ENCODE results near the gene WDR90. TPM values are rescaled to one million over a fixed set of nuclear protein-coding genes. Genes with fewer than 3 reads are reported as not detected.

WDR90 gene
- 10 to 100 TPM; 12.4 to 16.7 TPM for total RNA-seq

DNA sequence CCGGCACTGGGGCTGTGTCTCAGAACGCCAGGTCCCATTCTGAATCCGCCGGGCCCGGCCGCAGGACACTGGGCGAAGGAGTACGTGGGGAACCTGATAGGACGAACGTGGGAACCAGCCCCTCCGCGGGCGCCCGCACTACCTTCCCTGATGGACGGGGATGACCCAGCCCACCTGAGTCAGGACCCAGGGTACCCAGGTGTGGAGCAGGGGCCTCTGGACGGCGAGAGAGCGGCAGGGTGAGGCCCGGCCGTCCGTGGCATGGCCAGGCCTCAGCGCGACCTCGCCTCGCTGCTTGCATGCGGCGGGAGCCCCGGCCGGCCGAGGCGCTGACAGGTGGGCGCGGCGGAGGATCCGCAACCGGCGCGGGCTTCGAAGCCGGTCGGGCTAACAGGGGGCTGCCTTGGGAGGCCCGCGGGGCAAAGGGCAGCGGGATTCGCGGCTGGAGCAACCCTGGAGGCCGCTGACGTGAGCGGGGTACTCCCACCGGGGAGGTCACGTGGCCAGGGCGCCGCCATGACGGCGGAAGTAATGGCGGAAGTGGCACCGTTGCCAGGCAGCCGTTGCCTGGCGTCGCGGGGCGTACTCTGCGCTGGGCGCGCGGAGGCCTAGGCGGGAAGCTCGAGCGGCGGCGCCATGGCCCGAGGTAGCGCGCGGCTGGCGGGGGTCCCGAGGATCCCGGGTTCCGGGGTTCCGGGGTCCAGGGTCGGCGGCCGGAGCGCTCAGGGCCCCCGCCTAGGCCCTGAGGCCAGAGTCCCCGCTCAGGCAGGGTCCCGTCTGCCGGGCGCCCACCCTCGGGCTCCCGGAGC is at the start of gene WDR90:
Gene WDR90, plus strand, starts transcription at position 585 of the 809 bp plus-strand sequence. Its CDS starts 52 bp downstream, at position 637.

DNA sequence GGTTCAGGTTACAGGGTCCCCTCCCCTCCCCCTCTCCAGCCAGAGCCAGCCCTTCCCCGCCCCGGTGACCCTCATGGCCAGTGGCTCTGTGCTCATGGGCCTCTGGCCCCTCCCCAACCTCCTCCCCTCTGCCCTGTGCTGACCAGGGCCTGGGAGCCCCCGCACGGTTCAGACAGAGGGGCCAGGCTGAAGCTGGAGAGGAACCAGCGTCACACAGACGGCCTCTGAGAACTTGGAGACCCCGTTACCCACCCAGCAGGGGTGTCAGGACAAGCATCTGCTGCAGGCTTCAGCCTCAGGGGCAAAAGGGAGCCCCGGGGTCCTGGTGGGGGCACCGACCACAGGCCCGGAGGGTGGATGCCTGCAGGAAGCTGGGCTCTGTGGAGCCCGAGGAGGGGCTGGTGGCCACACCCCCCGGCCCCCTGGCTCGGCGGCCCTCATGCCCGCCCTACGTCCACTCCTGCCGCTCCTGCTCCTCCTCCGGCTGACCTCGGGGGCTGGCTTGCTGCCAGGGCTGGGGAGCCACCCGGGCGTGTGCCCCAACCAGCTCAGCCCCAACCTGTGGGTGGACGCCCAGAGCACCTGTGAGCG is 18.3 kb upstream of the WDR90 start, which contains the start of gene WFIKKN1:
Gene WFIKKN1, plus strand, starts transcription at position 171 of the 591 bp plus-strand sequence. Its CDS starts 269 bp downstream, at position 440.

GRCh38 chr16:636206-637080 is 12.7 kb upstream of the WDR90 start, which contains the start of gene METTL26:
METTL26 (minus strand) TSS chr16:636305; CDS start chr16:636290, 15 bp downstream.

GRCh38 chr16:641326-642188 is 7.6 kb upstream of the WDR90 start, which contains the start of gene MCRIP2:
MCRIP2 (plus strand) TSS chr16:641828; CDS start chr16:641992, 164 bp downstream.

DNA sequence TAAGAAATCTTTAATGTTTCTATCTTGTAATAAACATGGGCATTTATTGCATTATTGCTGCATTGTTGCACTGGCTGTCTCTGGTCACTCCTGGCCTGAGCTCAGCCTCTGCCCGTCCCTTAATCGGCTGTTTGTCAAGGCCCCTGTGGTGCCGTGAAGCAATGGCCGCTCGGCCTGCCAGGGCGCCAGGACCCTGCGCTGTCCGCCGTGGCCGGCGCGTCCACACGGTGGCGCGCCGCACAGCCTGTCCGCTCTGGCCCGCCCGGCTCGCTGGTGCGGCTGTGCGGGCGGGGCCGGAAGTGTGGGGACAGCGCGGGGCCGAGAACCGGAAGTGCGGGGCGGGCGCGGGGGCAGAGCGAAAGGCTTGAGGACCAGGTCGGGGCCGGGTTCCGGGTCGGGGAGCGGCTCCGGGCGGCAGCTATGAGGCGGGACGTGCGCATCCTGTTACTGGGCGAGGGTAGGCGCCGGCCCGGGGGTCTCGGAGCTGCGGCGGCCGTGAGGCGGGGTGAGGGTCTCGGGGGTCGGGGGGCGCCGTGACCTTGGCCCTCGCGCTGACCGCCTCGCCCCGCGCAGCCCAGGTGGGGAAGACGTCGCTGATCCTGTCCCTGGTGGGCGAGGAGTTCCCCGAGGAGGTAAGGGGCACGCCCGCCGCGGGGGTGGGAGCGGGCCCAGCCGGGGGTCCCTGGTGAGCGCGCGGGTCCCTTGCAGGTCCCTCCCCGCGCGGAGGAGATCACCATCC is 18.8 kb downstream of the WDR90 start, which contains the start of gene RHOT2:
Gene RHOT2, plus strand, starts transcription at position 353 of the 739 bp plus-strand sequence. Its CDS starts 68 bp downstream, at position 421.

DNA sequence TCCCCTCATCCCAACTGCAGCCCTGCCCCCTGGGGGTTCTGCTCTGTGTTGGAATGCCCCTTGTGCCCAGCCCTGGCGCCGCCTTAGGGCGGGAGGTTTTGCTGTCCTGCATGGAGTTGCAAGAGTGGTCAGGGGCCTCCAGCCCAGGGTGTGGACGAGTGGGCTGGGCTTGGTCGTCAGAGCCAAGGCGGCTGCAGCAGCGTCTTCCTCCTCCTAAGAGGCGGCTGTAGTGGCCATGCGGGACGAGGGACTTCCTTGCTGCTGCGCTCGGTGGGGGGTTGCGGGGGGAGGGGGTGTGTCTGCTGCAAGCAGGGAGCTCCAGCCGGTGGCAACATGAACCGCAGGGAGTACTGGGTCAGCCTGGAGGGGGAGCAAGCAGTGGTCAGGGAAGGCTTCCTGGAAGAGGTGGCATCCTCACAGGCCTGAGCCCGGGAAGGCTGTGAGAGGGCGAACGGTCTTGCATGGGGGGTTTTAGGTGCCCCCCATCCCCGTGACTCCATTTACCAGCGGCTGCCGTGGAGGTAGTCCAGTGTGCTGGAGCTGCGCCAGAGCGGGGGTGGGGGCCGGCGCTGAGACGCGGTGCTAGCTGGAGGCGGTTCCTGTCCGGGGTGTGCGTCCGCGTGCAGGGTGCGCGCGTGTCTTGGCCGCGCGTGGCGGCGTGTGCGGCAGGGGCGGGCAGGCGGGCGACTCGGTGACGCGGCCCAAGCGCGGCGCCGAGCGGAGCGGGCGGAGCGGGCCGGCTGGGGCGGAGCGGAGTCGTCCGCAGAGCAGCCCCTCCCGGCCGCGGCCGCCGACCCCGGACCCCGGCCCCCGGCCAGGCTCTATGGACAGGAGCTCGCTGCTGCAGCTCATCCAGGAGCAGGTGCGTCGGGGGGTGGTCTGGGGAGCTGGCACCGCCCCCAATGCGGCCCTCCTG is 26.1 kb downstream of the WDR90 start, which contains the start of gene RHBDL1:
Gene RHBDL1, plus strand, starts transcription at position 704 of the 916 bp plus-strand sequence. Its CDS starts 120 bp downstream, at position 824.

GRCh38 chr16:679814-680624 is 30.9 kb downstream of the WDR90 start, which contains the start of gene STUB1:
STUB1 (plus strand) TSS chr16:680410; CDS start chr16:680526, 116 bp downstream.

DNA sequence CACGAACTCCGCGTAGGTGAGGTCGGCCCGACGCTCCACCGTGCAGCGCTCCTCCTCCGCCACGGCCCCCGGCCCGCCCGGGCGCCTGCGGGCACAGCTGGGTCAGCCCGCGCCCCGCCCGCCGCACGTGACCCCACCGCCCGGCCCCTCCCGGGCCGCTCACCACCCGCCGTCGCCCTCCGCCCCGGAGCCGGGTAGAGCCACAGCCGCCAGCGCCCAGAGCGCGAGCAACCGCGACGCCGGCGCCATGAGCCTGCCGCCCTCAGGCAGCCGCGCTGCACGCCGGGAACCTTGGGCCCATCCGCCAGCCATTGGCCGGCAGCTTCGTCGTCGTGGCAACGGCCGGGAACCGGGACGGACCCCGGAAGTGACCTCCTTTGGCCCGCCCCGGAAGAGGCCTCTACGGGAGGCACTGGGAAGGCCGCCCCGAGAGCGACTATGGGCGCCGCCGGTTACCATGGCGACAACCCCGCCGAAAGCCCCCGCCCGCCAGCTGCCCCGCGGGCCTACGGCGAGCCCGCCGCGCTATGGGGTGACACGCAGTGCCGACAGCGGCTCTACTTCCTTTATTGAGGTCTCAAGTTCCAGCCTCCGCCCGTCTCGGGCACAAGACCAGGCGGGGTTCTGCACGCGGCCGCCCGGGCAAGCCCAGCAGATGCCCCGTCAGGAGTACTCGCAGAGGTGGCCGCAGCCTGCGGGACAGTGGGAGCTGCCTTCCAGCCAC is 35.1 kb downstream of the WDR90 start, which contains the start of gene JMJD8:
Gene JMJD8, minus strand, starts transcription at position 264 of the 724 bp plus-strand sequence. Its CDS starts 15 bp downstream, at position 249.

GRCh38 chr16:705431-706188 is 56.4 kb downstream of the WDR90 start, which contains the start of gene FBXL16:
FBXL16 (minus strand) TSS chr16:705801; CDS start chr16:697405, 8,396 bp downstream.

GRCh38 chr16:714558-715476 is 65.7 kb downstream of the WDR90 start, which contains the start of gene METRN:
METRN (plus strand) TSS chr16:715118; CDS start chr16:715290, 172 bp downstream.

Other genes starting within 250 kb of the WDR90 start
- gene DECR2, start 247.5 kb upstream of the WDR90 start, total RNA-seq = 10 to 100 TPM; 15.3 to 22.0 TPM
- 10 to 100 TPM; 15.3 to 21.7 TPM for gene RAB11FIP3, start 223.7 kb upstream of the WDR90 start, total RNA-seq
- 10 to 100 TPM; 35.4 to 47.3 TPM for gene CAPN15, start 121.7 kb upstream of the WDR90 start, total RNA-seq
- gene PRR35, start 89.0 kb upstream of the WDR90 start, total RNA-seq = not detected
- 1 to 10 TPM; 2.0 to 2.4 TPM for gene NHLRC4, start 82.4 kb upstream of the WDR90 start, total RNA-seq
- gene PIGQ, start 79.4 kb upstream of the WDR90 start, total RNA-seq = 10 to 100 TPM; 36.8 to 38.3 TPM
- gene RAB40C, start 59.3 kb upstream of the WDR90 start, total RNA-seq = 1 to 10 TPM; 7.0 to 7.2 TPM
- under 1 TPM; under 0.01 to 0.34 TPM for gene WFIKKN1, start 18.4 kb upstream of the WDR90 start, total RNA-seq
- gene METTL26, start 13.1 kb upstream of the WDR90 start, total RNA-seq = 10 to 100 TPM; 51.6 to 57.3 TPM
- 10 to 100 TPM; 21.7 to 36.0 TPM for gene MCRIP2, start 7.5 kb upstream of the WDR90 start, total RNA-seq
- gene RHOT2, start 18.8 kb downstream of the WDR90 start, total RNA-seq = 10 to 100 TPM; 39.9 to 51.0 TPM
- gene RHBDL1, start 26.3 kb downstream of the WDR90 start, total RNA-seq = under 1 TPM; 0.33 to 0.69 TPM
- 100 to 1,000 TPM; 124 to 153 TPM for gene STUB1, start 31.0 kb downstream of the WDR90 start, total RNA-seq
- gene JMJD8, start 35.0 kb downstream of the WDR90 start, total RNA-seq = 10 to 100 TPM; 35.4 to 36.3 TPM
- 10 to 100 TPM in 1 of 2 donors, 1 to 10 TPM in 1; 9.6 to 10.3 TPM for gene WDR24, start 41.0 kb downstream of the WDR90 start, total RNA-seq
- gene FBXL16, start 56.4 kb downstream of the WDR90 start, total RNA-seq = under 1 TPM in 1 of 2 donors, not detected in 1; under 0.01 TPM
- gene METRN, start 65.8 kb downstream of the WDR90 start, total RNA-seq = 10 to 100 TPM; 54.0 to 93.6 TPM
- 10 to 100 TPM; 23.4 to 28.0 TPM for gene ANTKMT, start 71.8 kb downstream of the WDR90 start, total RNA-seq
- 1 to 10 TPM; 3.1 to 6.0 TPM for gene CCDC78, start 77.1 kb downstream of the WDR90 start, total RNA-seq
- gene HAGHL, start 77.7 kb downstream of the WDR90 start, total RNA-seq = 10 to 100 TPM; 31.3 to 34.3 TPM
- 10 to 100 TPM; 33.4 to 40.0 TPM for gene CIAO3, start 91.6 kb downstream of the WDR90 start, total RNA-seq
- not detected for gene MSLN, start 111.4 kb downstream of the WDR90 start, total RNA-seq
- gene RPUSD1, start 139.0 kb downstream of the WDR90 start, total RNA-seq = 10 to 100 TPM; 34.8 to 41.6 TPM
- 10 to 100 TPM; 18.6 to 31.6 TPM for gene CHTF18, start 139.3 kb downstream of the WDR90 start, total RNA-seq
- gene GNG13, start 151.4 kb downstream of the WDR90 start, total RNA-seq = not detected